HG02759 (cell line): ENCODE data around the gene LRRC27.

ENCODE experiments used
- ATAC-seq: cut with Tn5 transposase; IDR thresholded peaks from one replicate; pipeline ENCODE4 v1.9.1; 2021; ENCODE audit warnings: mild to moderate bottlenecking, moderate library complexity; ENCODE audit not compliant: unreplicated experiment

The LRRC27 gene

GRCh38 chr10:132410779-132411532, 79.0 kb downstream of the LRRC27 start:
- ATAC-seq: no peak

DNA sequence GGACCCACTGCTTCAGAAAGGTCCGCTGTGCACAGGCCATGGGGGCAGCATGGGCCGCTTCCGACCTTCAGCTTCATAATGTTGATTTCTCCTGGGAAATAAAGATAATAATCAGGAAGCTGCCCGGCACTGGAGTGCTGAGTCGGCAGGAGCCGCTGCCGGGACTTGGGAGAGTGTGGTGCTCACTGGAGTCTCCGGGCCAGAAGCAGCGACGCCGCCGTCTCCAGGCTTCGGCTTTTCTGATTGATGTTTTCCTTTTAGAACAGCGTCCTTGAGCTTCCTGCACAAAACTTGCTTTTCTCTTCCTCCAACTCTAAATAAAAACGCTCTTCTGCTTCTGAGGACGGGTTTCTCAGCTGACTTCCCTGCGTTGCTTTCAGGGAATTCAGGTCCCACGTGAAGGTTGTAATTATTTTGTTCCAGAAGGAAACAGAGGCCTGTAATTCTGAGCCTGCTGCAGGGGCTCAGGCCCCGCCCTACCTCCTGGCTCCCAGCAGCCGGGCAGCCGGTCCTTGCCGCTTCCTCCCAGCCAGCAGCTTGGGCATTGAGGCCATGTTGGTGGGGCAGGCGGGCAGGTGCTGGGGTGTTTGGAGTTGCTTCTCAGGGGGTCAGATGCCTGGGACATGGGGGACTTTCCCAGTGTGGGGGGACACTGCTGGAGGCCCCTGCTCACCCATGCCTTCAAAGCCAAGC, 79.7 kb downstream of the LRRC27 start:
- ATAC-seq: no peak

GRCh38 chr10:132412316-132413192, 80.6 kb downstream of the LRRC27 start:
- no peak for ATAC-seq

DNA sequence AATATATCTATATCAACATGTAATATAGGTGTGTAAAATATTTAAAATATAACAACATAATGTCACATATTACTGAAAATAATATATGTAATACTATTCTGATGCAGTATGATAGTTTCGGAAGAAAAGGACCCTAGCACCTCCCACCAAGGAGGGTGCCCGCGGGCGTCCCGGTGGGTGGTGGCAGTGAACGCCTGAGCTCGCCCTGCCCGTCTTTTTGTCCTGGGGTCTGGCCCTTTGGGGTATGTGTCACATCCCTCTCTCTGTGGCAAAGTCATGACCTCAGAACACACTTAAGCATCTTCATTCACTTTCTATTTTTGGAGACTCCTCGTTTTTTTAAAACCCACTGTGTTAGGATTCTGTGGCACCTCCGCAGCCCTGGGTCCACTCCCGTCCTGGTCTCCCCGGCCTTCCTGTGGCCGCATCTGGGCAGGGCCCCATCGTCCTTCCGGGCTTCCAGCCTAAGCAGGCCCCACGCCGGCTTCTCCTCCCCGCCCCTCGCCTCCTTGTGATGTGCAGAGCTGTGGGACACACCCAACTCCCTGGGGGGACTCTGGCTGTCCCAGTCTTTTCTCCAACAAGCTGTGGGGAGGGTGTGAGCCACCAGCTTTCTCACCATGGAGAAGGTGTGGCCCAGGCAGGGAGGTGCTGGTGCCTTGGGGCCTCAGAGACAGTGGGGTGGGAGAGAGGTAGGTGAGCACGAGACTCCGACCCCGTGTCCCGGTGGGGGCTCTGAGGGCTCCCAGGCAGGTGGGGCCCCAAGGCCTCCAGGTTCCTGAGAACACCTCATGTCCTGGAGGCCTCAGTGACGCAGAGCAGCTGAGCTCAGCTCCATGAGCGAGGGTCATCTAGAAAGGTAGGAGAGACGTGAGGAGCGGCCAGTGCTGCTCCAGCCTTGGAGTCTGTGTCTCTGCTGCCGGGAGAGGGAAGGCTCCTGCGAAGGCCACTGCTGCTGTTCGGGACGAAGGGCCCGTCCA, 81.5 kb downstream of the LRRC27 start:
- ATAC-seq: no peak

- no peak for ATAC-seq
Observed at GRCh38 chr10:132414402-132415016, 82.5 kb downstream of the LRRC27 start.

DNA sequence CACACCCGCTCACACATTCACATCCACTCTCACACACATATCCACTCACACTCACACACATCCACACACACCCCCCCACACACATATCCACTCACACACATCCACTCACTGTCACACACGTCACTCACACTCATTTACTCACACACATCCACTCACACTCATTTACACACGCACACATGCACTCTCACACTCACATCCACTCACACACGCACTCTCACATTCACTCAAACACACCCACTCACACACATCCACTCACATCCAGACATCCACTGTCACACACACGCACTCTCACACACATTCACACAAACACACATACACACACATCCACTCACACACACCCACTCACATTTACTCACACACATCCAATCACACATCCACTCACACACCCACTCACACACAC, 83.3 kb downstream of the LRRC27 start:
- ATAC-seq: no peak

- no peak for ATAC-seq
Observed at GRCh38 chr10:132415956-132416355, 84.0 kb downstream of the LRRC27 start.

GRCh38 chr10:132416566-132417256, 84.7 kb downstream of the LRRC27 start:
- no peak for ATAC-seq

DNA sequence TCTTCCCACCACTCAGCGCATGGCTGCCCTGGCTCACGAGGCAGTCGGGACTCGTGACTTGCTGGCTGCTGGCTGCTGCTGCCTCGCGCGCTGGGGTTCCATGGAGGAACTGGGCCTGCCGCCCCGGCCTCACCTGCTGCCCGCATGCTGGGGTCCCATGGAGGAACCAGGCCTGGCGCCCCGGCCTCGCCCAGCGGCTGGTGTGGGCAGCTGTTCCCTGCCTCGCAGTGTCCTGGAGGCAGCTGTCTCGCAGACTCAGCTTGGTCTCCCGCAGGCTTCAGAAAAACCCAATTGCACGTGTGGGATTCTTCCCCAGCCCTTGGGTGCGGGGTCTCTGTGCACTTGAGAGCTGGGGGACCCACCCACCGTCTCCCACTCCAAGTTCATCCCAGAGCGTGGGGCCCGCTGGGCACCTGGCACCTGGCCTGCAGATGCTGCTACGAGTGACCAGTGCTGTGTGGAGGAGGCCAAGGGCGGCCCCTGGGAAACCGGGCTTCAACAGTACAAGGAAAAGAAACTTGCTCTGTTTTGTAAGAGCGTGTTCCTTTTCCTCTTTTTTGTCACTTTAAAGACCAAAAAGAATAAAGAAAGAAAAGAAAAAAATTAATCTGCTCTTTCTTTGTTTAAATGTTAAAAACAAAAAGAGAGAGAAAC, 85.4 kb downstream of the LRRC27 start:
- no peak for ATAC-seq

GRCh38 chr10:132417957-132418441, 86.0 kb downstream of the LRRC27 start:
- ATAC-seq: no peak

DNA sequence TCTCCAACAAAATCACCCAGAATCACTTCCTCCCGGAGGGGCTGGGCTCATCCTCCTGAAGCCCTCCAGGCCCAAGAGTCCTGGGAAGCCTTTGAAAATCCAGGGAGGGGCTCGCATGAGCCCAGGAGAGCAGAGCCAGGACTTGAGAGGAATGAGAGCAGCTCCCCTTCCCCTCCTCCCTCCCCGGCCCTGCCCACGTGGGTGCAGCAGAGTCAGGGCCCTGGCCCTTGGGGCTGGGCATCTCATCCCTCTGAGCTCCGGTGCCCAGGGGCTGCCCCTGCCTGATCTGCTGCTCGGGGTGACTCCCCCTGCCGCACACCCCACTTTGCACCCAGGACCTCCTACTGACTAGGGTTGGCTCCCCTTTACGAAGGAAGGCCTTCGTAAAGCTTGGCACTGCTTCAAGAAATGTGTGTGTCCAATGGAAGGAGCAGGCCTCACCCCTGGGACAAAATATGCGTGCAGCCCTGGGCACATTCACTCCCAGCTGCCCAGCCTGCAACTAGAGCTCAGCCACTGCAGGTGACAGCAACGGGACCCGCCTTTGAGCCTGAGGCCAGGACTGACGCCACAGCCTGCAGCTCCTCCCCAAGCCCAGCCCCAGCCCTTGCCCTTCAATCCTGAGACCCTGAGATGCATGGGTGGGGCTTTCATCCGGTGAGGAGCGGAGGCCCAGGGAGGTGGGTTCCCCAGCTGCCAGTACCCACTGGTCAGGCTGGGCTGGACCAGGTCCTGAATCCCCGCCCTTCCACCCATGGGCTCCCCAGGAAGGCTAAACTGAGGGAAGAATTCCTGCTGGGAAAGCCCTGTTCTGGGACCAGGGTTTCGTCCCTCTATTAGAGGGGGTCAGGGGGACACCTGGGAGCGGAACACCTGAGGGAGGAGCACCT, 86.8 kb downstream of the LRRC27 start:
- ATAC-seq: no peak

- ATAC-seq: no peak
Observed at GRCh38 chr10:132419538-132420468, 87.8 kb downstream of the LRRC27 start.

GRCh38 chr10:132420469-132420980, 88.5 kb downstream of the LRRC27 start:
- no peak for ATAC-seq

- peak; percentile 55 for ATAC-seq
Observed at GRCh38 chr10:132420981-132421846, 89.2 kb downstream of the LRRC27 start.
